K562 (cell line): ENCODE results near the gene IP6K3. TPM values are rescaled to one million over a fixed set of nuclear protein-coding genes. Genes with fewer than 3 reads are reported as not detected.
A peak's percentile ranks its signal among the peaks of the same experiment; 100 is the strongest.

Experiments used
- AFF1 ChIP-seq, 2 experiments: fragments of 450-650 bp; IDR thresholded peaks; 2 replicates each; pipeline ENCODE4 v1.6.1; 2018; ENCODE audit warnings: mild to moderate bottlenecking in 2 of 2, low read depth in 1 of 2; ENCODE audit not compliant: partially characterized antibody in 2 of 2
- CBX8 ChIP-seq: fragments of 200-600 bp; sonication (generic); IDR thresholded peaks from 2 replicates; pipeline ENCODE4 v1.6.1; 2012; ENCODE audit warnings: borderline replicate concordance, mixed run types, low read depth, mild to moderate bottlenecking, moderate library complexity, mixed read lengths, low read length, control low read depth, inconsistent platforms; ENCODE audit not compliant: poor library complexity, severe bottlenecking; ENCODE audit errors: extremely low read depth
- ELF4 ChIP-seq: fragments of 450-650 bp; formaldehyde crosslinking; IDR thresholded peaks from 2 replicates; pipeline ENCODE4 v1.4.0; 2022; ENCODE audit warnings: missing genetic modification characterization
- FOXJ2 ChIP-seq: fragments of 200-800 bp; sonication (Bioruptor generic); IDR thresholded peaks from 2 replicates; pipeline ENCODE4 v1.6.1; 2016; ENCODE audit warnings: missing genetic modification characterization, missing compliant biosample characterization
- FOXO4 ChIP-seq: fragments of 450-650 bp; formaldehyde crosslinking; IDR thresholded peaks from 2 replicates; pipeline ENCODE4 v1.4.0; 2020; ENCODE audit warnings: mild to moderate bottlenecking, moderate library complexity
- GMEB1 ChIP-seq: fragments of 250-450 bp; sonication (Bioruptor Pico); IDR thresholded peaks from 2 replicates; pipeline ENCODE4 v1.4.0; 2020; ENCODE audit warnings: mild to moderate bottlenecking
- HMGN3 ChIP-seq: IDR thresholded peaks from 2 replicates; pipeline ENCODE4 v1.6.1; 2011; ENCODE audit warnings: borderline replicate concordance, low read depth, mild to moderate bottlenecking, mixed read lengths, low read length; ENCODE audit not compliant: insufficient read length; ENCODE audit errors: extremely low read depth
- NCOA1 ChIP-seq: fragments of 450-650 bp; IDR thresholded peaks from 2 replicates; pipeline ENCODE4 v1.6.1; 2016; ENCODE audit warnings: low read depth
- SETDB1 ChIP-seq: IDR thresholded peaks from one replicate; pipeline ENCODE4 v1.6.1; 2012; ENCODE audit warnings: low read length, control low read depth, inconsistent platforms
- UBTF ChIP-seq, 2 experiments: IDR thresholded peaks; 2 replicates each; pipeline ENCODE4 v1.6.1; 2012; ENCODE audit warnings: improper control_type of control experiment in 2 of 2, low read depth in 2 of 2, low read length in 2 of 2, borderline replicate concordance in 1 of 2
- ZFP1 ChIP-seq: fragments of 450-650 bp; formaldehyde crosslinking; IDR thresholded peaks from 2 replicates; pipeline ENCODE4 v1.4.0; 2020; ENCODE audit warnings: mild to moderate bottlenecking, mixed read lengths
- polyA plus RNA-seq, 8 experiments: library from polyadenylated mRNA; depleted of rRNA in 4 of 8; stranded (reverse) in 5 of 8; unstranded in 3 of 8; fragments of >200 nt; fragmentation: Nextera tagmentation in 2 of 8; fragmentation: Illumina TruSeq in 1 of 8; extraction: Ambion mirVana in 2 of 8; extraction: Trizol in 1 of 8; gene quantifications; 2 replicates each; pipeline versions ENCODE4 v1.2.1 to v1.2.3, GENCODE V29; 2011 to 2014; ENCODE audit warnings: inconsistent platforms in 1 of 8, missing spikeins in 1 of 8
- total RNA-seq, 7 experiments: library from RNA; depleted of rRNA in 6 of 7; stranded (reverse); fragments of >200 nt in 6 of 7; fragmentation: Illumina TruSeq in 2 of 7; extraction: Trizol in 2 of 7; gene quantifications; 2 replicates each; pipeline versions ENCODE4 v1.2.1 to v1.2.3, GENCODE V29; 2011 to 2021; ENCODE audit warnings: low replicate concordance in 1 of 7
- TF ChIP-seq, protein P1 (sequence below): IDR thresholded peaks from 2 replicates; pipeline ENCODE4 v1.6.1; 2011; ENCODE audit warnings: borderline replicate concordance, low read depth, mild to moderate bottlenecking, moderate library complexity, low read length; ENCODE audit not compliant: insufficient read depth, poor library complexity, severe bottlenecking

The IP6K3 gene
- total and polyA plus RNA-seq, 9 of the 15 experiments (the other 6 are each of a cell fraction or from before 2014, with no cell fraction given), result not detected

GRCh38 chr6:33711140-33712129, 35.3 kb downstream of the IP6K3 start, which contains the start of gene UQCC2 (continued):
- TF ChIP-seq UBTF (IDR thresholded peaks at IDR 0.05; ENCODE audit: borderline replicate concordance in 1 of 2, low read depth in 2 of 2, low read length in 2 of 2), result no peak
- TF ChIP-seq NCOA1, result no peak
- TF ChIP-seq CBX8, result no peak
- no peak for TF ChIP-seq SETDB1
- TF ChIP-seq, protein P1, sequence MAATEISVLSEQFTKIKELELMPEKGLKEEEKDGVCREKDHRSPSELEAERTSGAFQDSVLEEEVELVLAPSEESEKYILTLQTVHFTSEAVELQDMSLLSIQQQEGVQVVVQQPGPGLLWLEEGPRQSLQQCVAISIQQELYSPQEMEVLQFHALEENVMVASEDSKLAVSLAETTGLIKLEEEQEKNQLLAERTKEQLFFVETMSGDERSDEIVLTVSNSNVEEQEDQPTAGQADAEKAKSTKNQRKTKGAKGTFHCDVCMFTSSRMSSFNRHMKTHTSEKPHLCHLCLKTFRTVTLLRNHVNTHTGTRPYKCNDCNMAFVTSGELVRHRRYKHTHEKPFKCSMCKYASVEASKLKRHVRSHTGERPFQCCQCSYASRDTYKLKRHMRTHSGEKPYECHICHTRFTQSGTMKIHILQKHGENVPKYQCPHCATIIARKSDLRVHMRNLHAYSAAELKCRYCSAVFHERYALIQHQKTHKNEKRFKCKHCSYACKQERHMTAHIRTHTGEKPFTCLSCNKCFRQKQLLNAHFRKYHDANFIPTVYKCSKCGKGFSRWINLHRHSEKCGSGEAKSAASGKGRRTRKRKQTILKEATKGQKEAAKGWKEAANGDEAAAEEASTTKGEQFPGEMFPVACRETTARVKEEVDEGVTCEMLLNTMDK, result peak; percentile 67
- TF ChIP-seq FOXO4 (CRISPR knock-in tag), result no peak
- no peak for TF ChIP-seq GMEB1 (CRISPR knock-in tag)
- TF ChIP-seq HMGN3, result peak; percentile 81
- no peak for TF ChIP-seq AFF1 (IDR thresholded peaks at IDR 0.05; ENCODE audit: low read depth in 1 of 2, partially characterized antibody in 2 of 2)
- no peak for TF ChIP-seq FOXJ2 (tag)
- 0 out of 2 replicates have a peak, but pooled peaks have one; percentile 6 for TF ChIP-seq ZFP1 (CRISPR knock-in tag)
- peak; percentile 64; the same call in 1 of the 2 replicates for TF ChIP-seq ELF4 (CRISPR knock-in tag)
